GM19240 (cell line): ENCODE results near the gene STX11.
"Not testable (repeated sequence)": the region's sequence is repeated elsewhere in the genome, so short reads cannot be mapped to it uniquely, and the experiment has no call there.

Experiments used
- DNase-seq: peaks from one replicate; pipeline ENCODE4 v3.0.0; 2011; ENCODE audit warnings: low spot score; ENCODE audit not compliant: insufficient read length

The STX11 gene

DNA sequence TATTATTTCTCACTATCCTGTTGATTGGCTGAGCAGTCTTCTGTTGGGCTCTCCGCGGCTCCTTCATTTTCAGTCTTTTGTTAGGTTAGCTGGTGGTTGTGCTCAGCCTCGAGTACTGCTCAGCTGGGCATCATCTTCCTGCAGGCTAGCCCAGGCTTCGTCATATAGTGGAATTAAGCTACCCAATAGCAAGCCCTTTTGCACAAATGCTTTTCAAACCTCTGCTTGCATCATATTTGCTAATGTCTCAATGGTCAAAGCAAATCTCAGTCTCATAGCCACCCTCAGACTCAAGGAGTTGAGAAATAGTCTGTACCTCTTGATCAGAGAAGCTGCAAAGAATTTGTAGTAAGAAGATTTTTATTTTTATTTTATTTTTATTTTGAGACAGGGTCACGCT lies 23.7 kb downstream of the STX11 start:
- no peak for DNase-seq

DNA sequence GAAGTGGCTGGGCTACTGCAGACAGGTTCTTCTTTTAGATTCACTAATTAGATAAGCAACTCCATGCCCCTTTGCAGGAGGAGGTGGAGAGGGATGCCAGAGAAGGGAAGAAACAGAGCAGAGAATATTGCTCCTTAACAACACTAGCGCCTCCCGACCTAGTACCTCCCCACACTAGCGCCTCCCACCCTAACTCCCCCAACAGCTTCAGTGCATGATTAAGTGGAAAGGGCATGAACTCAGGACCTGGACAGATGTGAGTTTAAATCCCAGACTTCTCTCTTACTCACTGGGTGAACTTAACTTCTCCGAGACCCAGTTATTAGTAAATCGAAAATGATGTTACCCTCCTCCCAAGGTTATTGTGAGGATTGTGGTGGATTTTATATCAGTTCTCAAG lies 25.7 kb downstream of the STX11 start:
- DNase-seq = no peak

DNA sequence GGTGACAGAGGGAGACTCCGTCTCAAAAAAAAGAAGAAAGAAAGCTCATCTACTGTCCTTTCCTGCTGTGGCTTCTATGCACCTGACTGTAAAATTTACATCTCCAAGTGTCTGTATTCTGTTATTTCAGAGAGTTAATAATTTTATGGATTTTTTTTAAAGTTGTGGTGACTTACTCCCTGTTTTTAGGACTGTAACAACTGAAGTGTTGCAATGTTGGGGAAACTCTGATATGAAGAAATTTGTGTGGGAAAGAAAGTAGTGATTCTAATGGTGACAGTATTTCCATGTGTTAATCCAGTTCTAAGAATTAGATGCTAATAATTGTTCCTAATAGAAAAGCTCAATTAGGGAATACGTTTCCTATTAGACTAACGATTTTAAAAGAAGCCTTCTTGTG lies 27.4 kb downstream of the STX11 start:
- DNase-seq = no peak

DNA sequence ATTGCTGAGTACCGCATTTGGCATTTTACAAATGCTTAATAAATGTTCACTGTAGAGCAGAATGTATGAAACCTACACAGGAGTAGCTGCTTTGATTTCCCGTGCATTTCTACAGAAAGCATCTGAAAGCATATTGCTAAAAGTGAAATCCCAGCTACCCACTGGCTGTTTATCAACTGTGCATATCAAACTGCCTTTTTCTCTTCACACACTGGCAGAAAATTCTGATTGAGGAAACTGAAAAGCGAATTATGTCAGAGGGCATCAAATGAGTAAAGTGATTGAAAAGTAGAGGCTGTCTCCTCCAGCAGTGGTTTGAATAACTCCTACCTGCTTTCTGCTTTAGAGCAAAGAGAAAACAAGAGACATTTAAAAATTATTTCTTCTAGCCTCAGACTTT lies 28.0 kb downstream of the STX11 start:
- DNase-seq = no peak

DNA sequence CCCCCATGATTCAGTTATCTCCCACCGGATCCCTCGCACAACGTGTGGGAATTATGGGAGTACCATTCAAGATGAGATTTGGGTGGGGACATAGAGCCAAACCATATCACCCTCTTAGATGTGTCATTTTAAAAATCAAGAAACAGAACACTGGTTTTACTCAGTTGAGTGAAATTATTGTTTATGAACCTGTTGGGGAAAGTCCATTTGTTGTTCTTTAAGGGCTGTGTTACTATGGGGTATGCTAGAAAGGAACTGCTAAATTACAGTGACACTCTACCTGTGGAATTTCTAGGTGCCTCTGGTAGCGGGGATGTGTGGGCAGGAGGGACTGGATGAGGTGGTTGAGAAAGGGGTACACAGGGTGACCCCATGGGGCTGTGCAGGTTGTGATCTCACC lies 28.9 kb downstream of the STX11 start:
- DNase-seq = no peak

DNA sequence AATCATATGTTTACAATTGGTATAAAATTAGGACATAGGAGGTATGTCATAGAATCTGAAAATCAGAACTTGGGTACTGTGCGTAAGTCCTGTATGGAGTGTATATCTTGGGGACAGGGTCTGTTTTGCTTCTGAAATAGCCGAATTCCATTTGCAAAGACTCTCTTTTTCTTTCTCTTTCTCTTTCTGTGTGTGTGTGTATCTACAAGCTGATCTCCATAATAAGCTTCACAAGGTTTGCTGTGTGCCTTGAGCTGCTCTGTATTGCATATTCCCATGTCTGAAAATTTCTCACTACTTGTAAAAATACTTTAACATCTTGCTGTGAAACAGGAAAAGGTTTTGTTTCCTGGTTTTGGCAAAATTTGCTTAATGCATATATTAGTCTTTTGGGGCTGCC lies 29.5 kb downstream of the STX11 start:
- no peak for DNase-seq

DNA sequence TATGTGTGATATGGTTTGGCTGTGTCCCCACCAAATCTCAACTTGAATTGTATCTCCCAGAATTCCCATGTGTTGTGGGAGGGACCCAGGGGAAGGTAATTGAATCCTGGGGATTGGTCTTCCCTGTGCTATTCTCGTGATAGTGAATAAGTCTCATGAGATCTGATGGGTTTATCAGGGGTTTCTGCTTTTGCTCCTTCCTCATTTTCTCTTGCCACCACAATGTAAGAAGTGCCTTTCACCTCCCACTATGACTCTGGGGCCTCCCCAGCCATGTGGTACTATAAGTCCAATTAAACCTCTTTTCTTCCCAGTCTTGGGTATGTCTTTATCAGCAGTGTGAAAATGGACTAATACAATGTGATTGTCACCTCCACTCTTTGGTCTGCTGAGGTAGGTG lies 30.0 kb downstream of the STX11 start:
- not testable (repeated sequence) for DNase-seq

DNA sequence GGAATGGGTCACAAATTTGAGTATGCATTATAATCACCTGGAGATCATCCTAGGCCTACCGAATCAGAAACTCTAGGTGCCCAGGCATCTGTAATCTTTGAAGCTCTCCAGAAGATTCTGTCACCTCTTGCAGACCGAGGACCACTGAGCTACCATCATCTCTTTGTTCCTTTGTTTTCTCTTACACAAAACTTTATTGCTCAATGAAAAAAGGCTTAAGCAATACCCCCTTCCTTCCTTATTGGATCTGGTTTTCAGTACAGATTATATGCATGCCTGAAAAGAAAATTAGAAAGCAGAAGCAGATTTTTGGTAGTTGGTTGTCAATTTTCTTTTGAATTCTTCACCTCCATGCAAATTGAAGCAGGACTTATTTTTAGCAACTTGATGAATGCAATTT lies 31.3 kb downstream of the STX11 start:
- no peak for DNase-seq

DNA sequence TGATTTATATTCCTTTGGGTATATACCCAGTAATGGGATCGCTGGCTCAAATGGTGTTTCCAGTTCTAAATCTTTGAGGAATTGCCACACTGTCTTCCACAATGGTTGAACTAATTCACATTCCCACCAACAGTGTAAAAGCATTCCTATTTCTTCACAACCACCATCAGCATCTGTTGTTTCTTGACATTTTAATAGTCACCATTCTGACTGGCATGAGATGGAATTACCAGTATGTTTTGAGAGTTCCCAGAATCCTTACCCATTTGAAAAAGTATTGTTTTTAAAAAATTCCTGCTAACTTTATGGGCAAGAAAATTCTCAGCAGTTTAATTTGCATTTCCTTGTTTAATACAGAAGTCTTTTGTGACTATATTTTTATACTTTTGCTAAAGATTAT lies 33.9 kb downstream of the STX11 start:
- DNase-seq = not testable (repeated sequence)

DNA sequence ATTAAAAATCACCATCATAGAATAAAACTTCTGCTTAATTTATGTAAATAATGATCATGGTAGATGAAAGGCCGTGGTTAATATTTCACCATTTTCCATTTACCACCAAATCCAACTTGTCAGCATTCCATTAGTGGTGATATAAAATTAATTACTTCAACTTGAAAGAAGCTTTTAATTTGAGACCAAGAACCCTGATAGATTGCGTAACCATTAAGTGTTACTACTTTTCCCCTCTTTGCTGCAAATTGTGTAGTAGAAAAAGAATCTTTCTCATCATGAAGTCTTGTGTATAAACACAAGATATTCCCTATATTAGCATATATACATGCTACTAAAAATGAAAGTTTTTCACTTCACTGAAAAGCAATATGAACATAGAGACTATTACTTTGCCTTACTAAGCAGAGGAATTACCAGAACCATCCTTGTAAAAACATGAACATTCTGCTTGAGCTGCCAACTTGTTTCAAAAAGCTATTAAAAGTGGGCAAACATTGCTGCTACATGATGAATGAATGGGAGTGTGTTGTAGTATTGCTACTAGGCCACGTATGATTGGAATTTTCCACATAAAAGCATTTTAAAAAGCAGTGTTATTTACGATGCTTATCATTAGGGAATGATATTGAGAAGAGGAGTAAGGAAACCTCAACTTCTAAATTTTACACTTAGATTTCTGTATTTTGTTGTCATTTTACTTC lies 35.0 kb downstream of the STX11 start:
- no peak for DNase-seq

DNA sequence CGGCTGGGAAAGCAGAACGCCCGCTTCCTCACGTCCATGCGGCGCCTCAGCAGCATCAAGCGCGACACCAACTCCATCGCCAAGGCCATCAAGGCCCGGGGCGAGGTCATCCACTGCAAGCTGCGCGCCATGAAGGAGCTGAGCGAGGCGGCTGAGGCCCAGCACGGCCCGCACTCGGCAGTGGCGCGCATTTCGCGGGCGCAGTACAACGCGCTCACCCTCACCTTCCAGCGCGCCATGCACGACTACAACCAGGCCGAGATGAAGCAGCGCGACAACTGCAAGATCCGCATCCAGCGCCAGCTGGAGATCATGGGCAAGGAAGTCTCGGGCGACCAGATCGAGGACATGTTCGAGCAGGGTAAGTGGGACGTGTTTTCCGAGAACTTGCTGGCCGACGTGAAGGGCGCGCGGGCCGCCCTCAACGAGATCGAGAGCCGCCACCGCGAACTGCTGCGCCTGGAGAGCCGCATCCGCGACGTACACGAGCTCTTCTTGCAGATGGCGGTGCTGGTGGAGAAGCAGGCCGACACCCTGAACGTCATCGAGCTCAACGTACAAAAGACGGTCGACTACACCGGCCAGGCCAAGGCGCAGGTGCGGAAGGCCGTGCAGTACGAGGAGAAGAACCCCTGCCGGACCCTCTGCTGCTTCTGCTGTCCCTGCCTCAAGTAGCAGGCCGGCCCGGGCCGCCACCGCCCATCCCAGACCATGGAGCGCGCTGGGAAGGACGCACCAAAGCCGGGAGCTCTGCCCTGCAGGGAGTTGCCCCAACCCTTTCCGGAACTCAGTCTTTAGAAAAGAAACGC lies 36.7 kb downstream of the STX11 start:
- DNase-seq = no peak

DNA sequence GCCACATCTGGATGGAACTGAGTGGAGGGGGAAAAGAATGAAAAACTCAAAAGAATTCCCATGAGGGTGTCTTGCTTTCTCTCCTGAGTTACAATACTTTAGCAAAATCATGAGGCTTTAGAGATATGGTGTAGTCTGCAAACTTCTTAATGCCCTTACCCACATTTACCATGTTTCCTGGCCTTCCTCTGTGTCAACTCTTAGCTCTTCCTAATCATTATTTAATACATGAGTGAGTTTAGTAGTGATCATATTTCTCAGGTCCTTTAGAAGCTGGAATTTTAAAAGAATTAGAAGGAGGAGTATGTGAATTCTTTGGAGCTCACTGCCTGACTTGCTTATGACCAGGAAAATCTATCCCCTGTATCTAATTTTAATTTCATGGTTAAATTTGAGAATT lies 39.0 kb downstream of the STX11 start:
- no peak for DNase-seq

DNA sequence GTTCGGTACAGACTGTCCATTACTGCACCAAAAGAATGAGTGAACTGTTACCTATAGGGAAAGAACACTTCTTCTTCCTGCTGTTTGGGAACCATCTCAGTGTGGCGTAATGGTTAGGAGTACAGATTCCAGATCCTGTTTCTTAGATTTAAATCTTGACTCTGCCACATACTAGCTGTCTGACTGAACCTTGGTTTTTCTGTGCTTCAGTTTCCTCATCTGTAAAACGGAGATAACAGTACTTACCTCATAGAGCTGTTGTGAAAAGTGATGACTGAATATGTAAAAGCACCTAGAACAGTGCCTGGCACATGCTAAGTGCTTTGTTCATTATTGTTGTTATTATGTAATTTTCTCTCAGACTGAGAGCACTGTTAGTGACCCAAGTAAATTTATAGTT lies 39.8 kb downstream of the STX11 start:
- DNase-seq = no peak

DNA sequence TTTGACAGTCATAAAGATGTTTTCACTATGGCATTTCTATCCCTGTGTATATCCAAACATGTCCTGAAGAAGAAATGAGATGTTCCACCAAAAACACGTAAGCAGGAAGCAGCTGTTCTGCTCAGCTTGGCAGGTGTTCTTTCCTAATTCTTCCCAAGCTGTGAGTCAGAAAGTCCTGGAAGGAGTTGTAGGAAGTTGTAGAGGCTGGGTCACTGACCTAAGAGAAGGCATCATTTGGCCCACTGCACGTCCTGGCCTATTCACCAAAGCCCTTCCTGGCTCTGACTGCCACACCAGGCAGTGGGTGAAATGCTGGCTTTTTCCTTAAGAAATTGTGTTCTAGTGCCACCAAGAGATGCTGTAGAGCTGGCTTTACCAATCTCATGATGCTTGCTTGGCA lies 40.3 kb downstream of the STX11 start:
- no peak for DNase-seq

DNA sequence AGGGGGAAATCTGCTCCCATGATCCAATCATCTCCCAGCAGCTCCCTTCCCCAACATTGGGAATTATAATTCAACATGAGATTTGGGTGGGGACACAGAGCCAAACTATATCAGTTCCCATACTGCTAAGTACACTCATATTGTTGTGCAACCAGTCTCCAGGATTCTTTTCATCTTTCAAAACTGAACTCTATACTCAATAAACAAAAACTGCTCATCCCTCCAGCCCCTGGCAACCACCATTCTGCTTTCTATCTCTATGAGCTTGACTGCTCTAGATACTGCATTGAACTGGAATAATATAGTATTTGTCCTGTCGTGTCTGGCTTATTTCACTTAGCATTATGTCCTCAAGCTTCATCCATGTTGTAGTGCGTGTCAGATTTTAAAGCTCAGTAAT lies 42.9 kb downstream of the STX11 start:
- no peak for DNase-seq

DNA sequence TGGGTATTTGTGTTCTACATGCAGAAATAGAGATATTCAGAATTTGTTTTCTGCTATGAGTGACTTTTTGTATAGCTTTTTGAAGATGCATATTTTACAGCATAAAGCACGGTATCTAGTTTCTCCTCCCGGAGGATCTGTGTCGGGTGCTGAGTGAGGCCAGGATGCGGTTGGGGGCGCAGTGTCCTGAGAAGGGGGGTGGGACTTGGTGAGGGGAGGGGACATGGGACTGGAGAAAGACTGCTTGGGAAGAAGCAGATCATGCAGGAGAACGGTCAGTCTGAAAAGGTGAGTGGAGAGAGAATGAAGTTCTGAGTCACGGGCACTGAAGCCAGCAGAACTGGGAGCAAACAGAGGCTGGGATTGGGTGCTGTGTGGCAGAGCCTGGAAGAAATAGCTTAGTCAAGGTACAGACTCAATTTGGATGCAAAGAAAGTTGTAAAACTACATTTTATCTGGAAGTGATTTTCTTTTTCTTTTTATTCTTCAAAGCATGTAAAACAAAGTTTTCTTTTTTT lies 44.0 kb downstream of the STX11 start:
- DNase-seq = no peak

DNA sequence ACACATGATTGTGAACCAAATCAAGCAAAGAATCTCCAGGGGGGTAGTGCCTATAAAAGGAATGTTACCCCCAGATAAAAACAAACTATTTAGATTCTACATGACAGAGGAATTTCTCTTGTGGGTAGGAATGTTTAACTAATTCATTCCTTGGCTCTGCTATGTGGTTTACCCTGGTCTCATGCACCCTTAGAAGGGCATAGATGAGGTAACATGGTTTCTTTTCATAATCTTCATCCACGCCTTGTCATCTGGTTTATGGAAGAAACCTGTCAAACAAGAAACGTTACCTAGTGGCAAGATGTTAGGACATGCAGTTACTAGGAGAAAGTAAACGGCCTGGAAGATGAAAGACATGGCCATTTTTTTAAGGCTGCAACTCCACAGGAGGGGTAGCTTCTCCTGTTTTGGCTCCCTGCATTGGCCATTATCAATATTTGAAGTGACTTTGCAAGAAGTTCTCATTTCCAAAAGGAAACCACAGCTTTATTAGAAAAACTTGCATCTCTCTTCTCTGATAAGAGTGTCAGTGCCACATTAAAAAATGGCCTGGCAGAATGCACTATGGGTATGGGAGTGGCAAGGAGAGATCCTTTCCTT lies 45.5 kb downstream of the STX11 start:
- DNase-seq = no peak

DNA sequence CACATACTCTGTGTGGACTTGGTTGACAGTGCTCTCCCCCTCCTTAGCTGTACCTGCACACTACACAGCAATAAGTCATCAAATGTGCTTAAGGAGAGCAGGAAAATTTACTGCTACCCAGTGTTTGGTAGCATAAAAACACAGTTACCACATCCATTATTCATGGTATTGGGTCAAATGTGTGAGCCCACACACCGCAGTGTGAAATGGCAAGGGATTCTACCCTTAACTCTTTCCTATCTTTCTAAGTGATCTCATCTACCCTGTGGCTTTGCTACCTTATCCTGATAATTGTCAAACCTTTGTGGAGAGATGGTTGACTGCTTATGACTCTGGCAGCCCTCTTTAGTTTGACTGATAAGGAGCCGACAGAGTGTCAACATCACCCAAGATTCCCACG lies 47.6 kb downstream of the STX11 start:
- DNase-seq = no peak

DNA sequence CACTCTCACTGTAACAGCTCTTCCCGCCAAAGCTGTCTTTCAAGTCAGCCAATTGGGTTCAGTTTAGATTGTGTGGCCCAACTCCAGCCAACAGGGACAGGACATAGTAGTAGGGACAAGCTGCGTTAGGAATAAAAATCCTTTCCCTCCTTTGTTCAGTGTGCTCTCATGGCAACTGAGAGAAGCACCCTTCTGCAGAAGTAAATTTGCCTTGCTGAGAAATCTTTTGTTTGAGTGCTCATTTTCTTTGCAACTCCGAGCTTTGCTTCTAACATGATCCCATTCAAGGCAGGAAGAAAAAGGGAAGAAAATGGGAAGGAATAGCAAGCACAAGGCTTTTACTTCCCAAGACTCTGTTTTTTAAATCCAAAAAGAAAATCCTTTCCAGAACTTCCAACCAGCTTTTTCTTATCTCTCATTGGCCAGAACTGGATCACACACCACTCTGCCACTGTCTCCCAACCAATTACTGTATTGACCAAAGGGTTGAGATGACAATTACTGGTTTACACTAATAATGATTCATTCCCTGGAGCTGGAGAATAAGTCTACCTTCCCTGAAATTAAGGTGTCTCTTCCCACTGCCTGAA lies 52.7 kb downstream of the STX11 start:
- no peak for DNase-seq

DNA sequence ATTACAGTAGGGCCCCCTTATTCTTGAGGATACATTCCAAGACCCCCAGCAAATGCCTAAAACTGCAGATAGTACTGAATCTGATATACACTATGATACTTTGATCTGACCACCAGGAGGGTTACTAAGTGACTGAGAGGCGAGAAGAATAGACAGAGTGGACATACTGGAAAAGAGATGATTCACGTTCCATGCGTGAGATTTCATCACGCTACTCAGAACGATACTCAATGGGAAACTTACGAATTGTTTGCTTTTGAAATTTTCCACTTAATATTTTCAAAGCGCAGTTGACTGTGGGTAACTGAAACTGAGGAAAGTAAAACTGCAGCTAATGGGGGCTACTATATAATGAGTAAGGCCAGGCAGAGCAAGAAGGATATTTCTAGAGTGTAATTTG lies 60.8 kb downstream of the STX11 start:
- no peak for DNase-seq

DNA sequence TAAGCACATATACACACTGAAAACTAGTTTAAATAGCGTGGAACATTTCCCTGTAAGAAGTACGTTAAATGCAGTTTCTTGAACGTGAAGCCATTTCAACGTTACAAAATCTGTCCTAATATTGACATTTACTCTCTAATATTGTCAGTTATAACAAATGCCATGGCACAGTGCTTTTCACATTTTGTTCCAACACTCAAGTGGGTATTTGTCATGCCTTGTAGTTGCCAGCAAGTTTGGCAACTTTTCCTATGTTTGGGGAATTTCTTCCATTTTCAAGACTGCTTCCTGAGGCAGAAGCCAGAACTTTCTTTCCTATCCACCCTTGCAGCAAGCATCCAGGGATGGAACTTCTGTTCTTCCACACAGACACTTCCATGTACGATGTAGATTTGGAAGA lies 63.0 kb downstream of the STX11 start:
- DNase-seq = no peak

DNA sequence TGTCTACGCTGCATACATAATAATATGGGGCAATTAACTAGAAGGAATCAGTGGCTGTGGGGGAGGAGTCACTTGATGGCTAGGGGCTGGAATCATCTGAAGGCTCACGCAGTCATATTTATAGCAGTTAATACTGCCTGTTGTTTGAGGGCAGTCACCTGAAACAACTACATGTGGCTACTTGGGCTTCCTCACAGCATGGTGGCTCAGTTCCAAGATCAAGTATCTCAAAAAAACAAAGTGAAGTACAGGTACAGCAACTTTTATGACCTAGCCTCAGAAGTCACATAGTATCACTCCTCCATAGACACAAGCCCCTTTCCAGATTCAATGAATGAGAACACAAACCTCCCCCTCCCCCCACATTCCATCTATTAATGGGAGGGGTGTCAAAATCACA lies 63.7 kb downstream of the STX11 start:
- DNase-seq = no peak
